HTERT RPE-1 (cell line): ENCODE data around the gene FXYD5.
"Not testable (repeated sequence)": the region's sequence is repeated elsewhere in the genome, so short reads cannot be mapped to it uniquely, and the experiment has no call there.

ENCODE experiments used
- in situ Hi-C: fragments of 300-500 bp; cut with MboI; formaldehyde crosslinking; loops from 4 replicates; pipeline ENCODE4 v1.14.3; 2020; ENCODE audit warnings: low sequenced_read_pairs

Gene FXYD5

GRCh38 chr19:35176181-35176570, 21.6 kb downstream of the FXYD5 start:
- in situ Hi-C loops = no loop called here

GRCh38 chr19:35177377-35178274, 23.1 kb downstream of the FXYD5 start:
- in situ Hi-C loops = no loop called here

DNA sequence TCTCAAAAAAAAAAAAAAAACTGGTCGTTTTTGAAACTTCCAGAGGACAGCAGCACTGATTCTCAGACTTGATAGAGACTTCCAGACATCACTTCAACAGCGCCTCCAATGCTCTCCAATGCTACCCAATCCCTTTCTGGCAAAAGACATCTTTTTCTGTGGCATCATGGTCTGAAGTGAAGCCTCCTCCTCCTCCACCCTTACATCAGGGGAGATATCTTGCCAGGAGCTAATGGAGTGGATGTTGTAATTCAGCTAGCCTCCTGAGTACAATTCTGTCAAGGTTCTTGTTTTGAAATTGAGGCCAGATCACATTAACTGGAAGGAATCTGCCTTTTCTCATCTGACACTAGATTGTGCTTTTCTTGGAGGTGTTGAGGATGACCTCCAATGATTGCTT, 24.2 kb downstream of the FXYD5 start:
- in situ Hi-C loops = no loop called here

GRCh38 chr19:35179830-35180229, 25.3 kb downstream of the FXYD5 start:
- in situ Hi-C loops = no loop called here

DNA sequence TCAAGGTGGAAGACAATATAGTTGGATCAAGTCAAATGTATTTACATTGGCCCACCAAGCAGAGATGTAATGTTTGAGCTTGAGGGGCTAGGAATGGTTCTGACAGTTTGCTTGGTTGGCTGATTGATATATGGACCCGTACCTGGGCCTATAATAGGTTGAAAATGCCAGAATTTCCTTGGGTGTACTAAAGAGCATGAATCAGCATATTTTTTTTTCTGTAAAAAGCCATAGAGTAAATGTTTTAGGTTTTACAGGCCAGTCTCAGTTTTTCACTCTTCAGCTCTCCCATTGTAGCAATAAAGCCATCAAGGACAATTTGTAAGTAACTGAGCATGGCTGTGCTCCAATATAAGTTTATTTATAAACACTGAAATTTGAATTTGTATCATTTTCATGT, 26.9 kb downstream of the FXYD5 start:
- in situ Hi-C loops = no loop called here

- in situ Hi-C loops = no loop called here
Observed at GRCh38 chr19:35184267-35184666, 29.7 kb downstream of the FXYD5 start.

- in situ Hi-C loops = no loop called here
Observed at GRCh38 chr19:35184884-35185283, 30.3 kb downstream of the FXYD5 start.

DNA sequence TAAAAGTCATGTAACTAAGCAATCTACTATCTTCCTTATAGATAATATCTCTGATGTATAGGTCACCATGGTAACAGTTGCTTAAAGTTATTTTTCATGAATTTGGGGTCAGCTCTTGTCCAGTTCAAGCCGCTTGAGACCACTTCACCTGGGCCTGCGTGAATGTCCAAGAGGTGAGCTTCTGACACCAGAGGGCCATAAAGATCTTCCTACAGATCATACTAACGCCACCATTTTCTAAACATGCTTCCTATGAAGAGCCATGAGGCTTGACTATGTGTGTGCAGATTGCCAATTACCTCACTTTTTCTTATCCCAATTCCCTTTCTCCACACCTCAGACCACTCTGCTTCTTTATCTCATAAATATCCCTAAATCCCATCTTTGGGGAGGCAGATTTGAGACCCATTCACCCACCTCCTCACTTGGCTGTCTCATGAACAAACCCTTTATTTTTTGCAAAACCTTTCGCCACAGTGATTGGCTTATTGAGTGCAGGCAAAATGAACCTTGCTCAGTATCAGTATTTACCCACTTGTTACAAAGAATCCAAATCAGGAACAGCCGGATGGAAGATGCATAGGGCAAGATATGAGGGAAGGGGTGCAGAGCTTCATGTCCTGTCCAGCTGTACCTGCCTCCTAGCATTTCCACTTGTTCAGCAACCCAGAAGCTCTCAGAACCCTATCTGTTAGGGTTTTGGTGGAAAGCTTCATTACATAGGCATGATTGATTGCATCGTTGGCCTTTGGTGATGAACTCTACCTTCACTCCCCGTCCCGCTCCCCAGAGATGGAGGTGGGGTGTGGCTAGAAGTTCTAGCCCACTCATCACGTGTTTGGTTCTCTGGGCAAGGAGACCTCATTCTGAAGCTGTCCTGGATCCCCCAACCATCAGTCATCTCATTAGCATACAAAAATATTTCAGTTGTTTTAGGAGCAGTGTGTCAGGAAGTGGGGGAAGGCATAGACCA, 39.8 kb downstream of the FXYD5 start:
- in situ Hi-C loops = no loop called here

- in situ Hi-C loops = no loop called here
Observed at GRCh38 chr19:35195830-35196229, 41.3 kb downstream of the FXYD5 start.

- in situ Hi-C loops = not testable (repeated sequence)
Observed at GRCh38 chr19:35196861-35197260, 42.3 kb downstream of the FXYD5 start.

DNA sequence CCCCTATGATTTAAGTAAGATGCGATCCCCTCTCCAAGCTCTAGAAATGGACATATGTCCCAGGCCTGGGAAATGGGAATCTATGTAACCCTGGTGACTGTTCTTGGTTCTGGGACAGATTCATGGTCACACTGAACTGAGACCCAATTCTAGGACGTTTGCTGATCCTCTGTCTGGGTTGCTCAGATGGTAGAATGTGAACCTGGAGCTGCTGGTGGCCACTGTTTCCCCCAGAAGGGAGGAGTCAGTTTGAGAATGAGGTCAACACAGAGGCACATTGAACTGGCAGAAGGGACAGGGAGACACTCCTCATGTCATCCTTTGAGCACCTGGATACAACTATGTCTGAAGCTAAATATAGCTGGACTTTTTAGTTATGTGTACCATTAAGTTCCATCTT, 44.9 kb downstream of the FXYD5 start:
- in situ Hi-C loops = no loop called here

- in situ Hi-C loops = no loop called here
Observed at GRCh38 chr19:35202722-35203688, 48.5 kb downstream of the FXYD5 start.

DNA sequence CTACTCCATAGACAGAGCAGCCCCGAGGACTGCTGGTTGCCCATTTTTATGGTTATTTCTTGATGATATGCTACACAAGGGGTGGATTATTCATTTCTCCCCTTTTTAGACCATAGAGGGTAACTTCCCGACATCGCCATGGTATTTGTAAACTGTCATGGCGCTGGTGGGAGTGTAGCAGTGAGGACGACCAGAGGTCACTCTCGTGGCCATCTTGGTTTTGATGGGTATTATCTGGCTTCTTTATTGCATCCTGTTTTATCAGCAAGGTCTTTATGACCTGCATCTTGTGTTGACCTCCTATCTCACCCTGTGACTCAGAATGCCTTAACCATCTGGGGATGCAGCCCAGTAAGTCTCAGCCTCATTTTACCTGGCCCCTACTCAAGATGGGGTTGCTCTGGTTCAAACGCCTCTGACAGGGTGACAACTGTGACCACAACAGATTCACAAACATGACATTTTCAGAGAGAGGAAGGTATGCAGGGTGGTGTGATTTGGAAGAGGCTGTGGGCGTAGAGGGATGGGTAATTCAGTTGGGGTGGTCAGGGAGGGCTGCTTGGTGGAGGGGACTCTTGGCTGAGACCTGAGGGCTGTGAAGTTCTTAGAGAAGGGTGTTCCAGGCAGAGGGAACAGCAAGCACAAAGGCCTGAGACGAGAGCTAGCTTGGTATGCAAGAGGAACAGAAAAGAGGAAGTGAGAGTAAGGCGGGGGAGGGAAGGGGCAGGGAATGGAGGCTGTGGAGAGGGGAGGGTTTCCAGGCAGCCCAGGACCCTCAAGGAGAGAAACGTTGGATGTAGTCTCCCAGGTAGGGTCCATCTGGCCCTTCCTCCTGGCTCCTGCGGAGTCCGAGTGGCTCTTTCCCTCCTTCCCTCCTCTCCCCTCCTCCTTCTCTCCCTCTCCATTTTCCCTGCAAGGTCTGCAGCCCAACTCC, 50.5 kb downstream of the FXYD5 start:
- in situ Hi-C loops = no loop called here

DNA sequence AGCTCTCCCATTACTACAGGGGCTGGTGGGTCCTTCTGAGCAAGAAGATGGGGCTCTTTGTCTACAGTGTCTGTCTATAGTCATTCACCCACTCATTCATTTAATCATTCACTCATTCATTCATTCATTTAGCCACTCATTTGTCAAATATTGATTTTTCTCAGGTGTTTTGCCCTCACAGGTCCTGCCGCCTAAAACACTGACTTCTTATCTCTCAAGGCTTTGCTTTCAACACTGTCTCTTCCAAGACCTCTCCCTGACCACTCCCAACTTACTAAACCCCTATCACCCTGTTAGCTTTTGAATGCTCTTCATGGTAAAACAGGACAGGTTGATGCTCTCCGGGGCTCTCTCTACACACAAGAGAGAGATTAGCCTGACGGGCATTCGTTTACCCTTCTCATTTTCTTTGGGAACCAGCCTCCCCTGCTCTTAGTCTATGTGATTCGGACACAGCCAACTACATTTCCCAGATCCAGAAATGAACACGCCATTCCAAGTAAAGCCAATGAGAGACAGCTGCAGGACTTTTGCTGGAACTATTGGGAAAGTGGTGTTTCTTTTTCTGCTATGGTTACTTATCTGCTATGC, 51.3 kb downstream of the FXYD5 start:
- in situ Hi-C loops = no loop called here

GRCh38 chr19:35206379-35206778, 51.8 kb downstream of the FXYD5 start:
- in situ Hi-C loops = no loop called here

DNA sequence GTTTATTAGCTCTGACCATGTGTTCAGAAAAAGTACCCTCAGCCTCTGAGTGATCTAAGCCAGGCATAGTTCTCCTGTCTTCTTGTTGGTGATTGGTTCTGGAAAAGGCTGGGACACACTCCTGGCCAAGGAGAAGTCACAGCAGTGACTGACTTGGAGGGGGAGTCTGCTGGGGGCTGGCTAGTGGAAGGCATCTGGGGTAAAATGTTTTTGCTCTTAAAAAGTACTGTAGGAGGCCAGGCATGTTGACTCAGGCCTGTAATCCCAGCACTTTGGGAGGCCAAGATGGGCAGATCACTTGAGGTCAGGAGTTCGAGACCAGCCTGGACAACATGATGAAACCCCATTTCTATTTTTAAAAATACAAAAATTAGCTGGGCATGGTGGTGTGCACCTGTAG, 52.3 kb downstream of the FXYD5 start:
- in situ Hi-C loops = no loop called here

GRCh38 chr19:35207391-35207871, 52.9 kb downstream of the FXYD5 start:
- in situ Hi-C loops = no loop called here

GRCh38 chr19:35208121-35208520, 53.6 kb downstream of the FXYD5 start:
- in situ Hi-C loops = no loop called here

DNA sequence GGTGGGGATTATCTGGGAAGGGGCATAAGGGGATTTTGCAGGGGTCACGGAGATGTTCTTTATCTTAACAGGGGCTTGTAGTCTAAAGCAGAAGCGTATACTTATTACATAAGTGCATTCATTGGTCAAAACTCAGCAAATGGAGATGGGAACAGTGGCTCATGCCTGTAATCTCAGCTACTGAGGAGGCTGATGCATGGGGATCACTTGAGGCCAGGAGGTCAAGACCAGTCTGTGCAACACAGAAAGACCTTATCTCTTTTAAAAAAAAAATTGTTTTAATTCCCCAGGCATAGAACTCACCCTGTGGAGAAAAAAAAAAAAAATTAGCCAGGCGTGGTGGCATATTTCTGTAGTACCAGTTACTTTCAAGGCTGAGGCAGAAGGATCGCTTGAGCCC, 55.1 kb downstream of the FXYD5 start:
- in situ Hi-C loops = no loop called here
